Measurements from ENCODE around the gene GPHN.

GPHN gene

DNA sequence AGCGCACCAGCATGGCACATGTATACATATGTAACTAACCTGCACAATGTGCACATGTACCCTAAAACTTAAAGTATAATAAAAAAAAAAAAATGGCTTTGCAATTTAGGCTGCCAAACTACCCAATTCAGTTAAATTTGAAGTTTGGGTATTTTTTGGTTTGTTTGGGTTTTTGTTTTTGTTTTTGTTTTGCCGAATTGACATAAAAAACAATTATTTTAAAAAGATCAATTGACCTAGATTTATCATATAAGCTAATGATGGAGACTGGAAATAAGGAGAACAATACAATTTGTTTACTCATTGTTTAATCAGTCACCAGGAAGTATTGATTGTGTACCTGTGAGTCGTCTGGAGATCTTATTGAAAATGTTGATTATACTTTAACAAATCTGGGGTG lies 619.2 kb downstream of the GPHN start:
- DNase-seq (ENCODE audit: insufficient read length, low spot score) (no peak), FAIRE-seq (no peak)
- TF ChIP-seq POLR2A (IDR thresholded peaks at IDR 0.05; ENCODE audit: low read depth, low read length) (no peak), POU2F2 (IDR thresholded peaks at IDR 0.05; ENCODE audit: low read depth, low read length) (no peak), TAF1 (IDR thresholded peaks at IDR 0.05; ENCODE audit: low read depth, low read length) (no peak), PAX5 (IDR thresholded peaks at IDR 0.05; ENCODE audit: insufficient read depth, low read length, severe bottlenecking) (no peak), SPI1 (IDR thresholded peaks at IDR 0.05; ENCODE audit: low read depth, low read length) (no peak), POLR2AphosphoS5 (IDR thresholded peaks at IDR 0.05; ENCODE audit: low read depth, low read length) (no peak)

GRCh38 chr14:67129768-67130167 lies 621.8 kb downstream of the GPHN start:
- FAIRE-seq (no peak), DNase-seq (ENCODE audit: insufficient read length, low spot score) (no peak)
- no peak for TF ChIP-seq POU2F2 (IDR thresholded peaks at IDR 0.05; ENCODE audit: low read depth, low read length)
- TF ChIP-seq POLR2A (IDR thresholded peaks at IDR 0.05; ENCODE audit: low read depth, low read length), result no peak
- TF ChIP-seq TAF1 (IDR thresholded peaks at IDR 0.05; ENCODE audit: low read depth, low read length), result no peak
- no peak for TF ChIP-seq SPI1 (IDR thresholded peaks at IDR 0.05; ENCODE audit: low read depth, low read length)
- TF ChIP-seq PAX5 (IDR thresholded peaks at IDR 0.05; ENCODE audit: insufficient read depth, low read length, severe bottlenecking), result no peak
- no peak for TF ChIP-seq POLR2AphosphoS5 (IDR thresholded peaks at IDR 0.05; ENCODE audit: low read depth, low read length)

- FAIRE-seq (no peak), DNase-seq (ENCODE audit: insufficient read length, low spot score) (no peak)
- TF ChIP-seq TAF1 (IDR thresholded peaks at IDR 0.05; ENCODE audit: low read depth, low read length) (no peak), POU2F2 (IDR thresholded peaks at IDR 0.05; ENCODE audit: low read depth, low read length) (no peak), POLR2A (IDR thresholded peaks at IDR 0.05; ENCODE audit: low read depth, low read length) (no peak), PAX5 (IDR thresholded peaks at IDR 0.05; ENCODE audit: insufficient read depth, low read length, severe bottlenecking) (no peak), POLR2AphosphoS5 (IDR thresholded peaks at IDR 0.05; ENCODE audit: low read depth, low read length) (no peak), SPI1 (IDR thresholded peaks at IDR 0.05; ENCODE audit: low read depth, low read length) (no peak)
These were observed 623.7 kb downstream of the GPHN start for GRCh38 chr14:67131691-67132090.

GRCh38 chr14:67133144-67133543 lies 625.2 kb downstream of the GPHN start:
- no peak for DNase-seq (ENCODE audit: insufficient read length, low spot score)
- no peak for FAIRE-seq
- TF ChIP-seq TAF1 (IDR thresholded peaks at IDR 0.05; ENCODE audit: low read depth, low read length), result no peak
- TF ChIP-seq PAX5 (IDR thresholded peaks at IDR 0.05; ENCODE audit: insufficient read depth, low read length, severe bottlenecking), result no peak
- TF ChIP-seq POLR2AphosphoS5 (IDR thresholded peaks at IDR 0.05; ENCODE audit: low read depth, low read length), result no peak
- no peak for TF ChIP-seq POLR2A (IDR thresholded peaks at IDR 0.05; ENCODE audit: low read depth, low read length)
- TF ChIP-seq POU2F2 (IDR thresholded peaks at IDR 0.05; ENCODE audit: low read depth, low read length), result no peak
- no peak for TF ChIP-seq SPI1 (IDR thresholded peaks at IDR 0.05; ENCODE audit: low read depth, low read length)

DNA sequence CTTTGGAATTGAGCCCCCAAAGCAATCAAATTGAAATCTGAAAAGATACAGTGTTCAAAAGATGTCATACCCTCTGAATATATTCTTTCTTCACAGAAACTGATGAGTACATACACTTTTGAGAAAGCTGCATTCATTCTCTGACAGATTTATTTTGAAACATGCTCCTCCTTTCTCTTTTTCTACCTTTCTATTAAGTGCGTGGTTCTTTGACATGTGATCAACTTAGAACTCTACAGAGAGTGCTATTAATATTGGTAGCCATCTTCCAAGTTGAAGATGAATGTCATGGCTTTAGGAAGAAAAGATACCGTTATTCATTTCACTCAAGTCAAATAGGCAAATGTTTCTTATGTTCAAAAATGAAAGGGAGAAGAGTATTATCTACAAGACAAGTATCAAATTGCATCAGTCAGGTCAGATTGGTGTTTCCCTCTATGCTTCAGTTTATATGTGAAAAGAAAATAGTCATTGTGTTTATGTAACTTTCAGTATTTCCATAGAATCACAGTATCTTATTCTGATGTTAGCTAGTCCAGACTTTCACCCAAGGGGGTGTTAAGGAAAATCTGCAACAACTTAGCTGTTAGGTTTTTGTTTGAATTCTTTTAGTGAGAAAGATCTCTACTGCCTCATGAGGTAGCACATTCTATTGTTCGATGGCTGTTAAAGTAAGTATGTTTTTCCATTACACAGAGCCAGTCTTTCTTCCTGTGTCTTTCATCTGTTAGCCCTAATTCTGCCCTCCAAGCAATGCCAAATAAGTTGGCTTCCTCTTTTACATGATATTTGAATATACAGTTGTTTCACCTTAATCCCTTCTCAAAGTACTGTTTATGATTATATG lies 625.9 kb downstream of the GPHN start:
- TF ChIP-seq POU2F2 (IDR thresholded peaks at IDR 0.05; ENCODE audit: low read depth, low read length) (no peak), POLR2A (IDR thresholded peaks at IDR 0.05; ENCODE audit: low read depth, low read length) (no peak), PAX5 (IDR thresholded peaks at IDR 0.05; ENCODE audit: insufficient read depth, low read length, severe bottlenecking) (no peak), SPI1 (IDR thresholded peaks at IDR 0.05; ENCODE audit: low read depth, low read length) (no peak), TAF1 (IDR thresholded peaks at IDR 0.05; ENCODE audit: low read depth, low read length) (no peak), POLR2AphosphoS5 (IDR thresholded peaks at IDR 0.05; ENCODE audit: low read depth, low read length) (no peak)
- DNase-seq (ENCODE audit: insufficient read length, low spot score), result no peak
- FAIRE-seq, result no peak

GRCh38 chr14:67137744-67138371 lies 629.9 kb downstream of the GPHN start:
- DNase-seq (ENCODE audit: insufficient read length, low spot score) (no peak), FAIRE-seq (no peak)
- TF ChIP-seq SPI1 (IDR thresholded peaks at IDR 0.05; ENCODE audit: low read depth, low read length), result no peak

DNA sequence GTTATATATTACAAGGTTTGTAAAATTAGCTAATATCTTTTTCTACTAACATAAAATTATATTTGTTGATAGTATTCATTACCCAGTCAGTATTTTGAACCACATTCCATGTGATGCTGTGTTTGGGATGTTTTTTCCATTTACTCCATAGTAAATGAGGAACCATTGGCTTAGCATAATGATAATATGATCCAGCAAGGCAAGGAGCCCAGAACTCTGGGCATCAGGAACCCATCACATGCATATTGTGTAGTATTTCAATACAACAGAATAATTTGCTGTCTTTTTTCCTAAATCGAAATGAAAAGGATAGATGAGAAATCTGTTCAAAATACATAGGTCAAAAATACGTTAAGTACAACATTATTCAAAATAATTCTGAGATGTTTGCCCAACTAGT lies 632.6 kb downstream of the GPHN start:
- no peak for TF ChIP-seq TAF1 (IDR thresholded peaks at IDR 0.05; ENCODE audit: low read depth, low read length)
- TF ChIP-seq PAX5 (IDR thresholded peaks at IDR 0.05; ENCODE audit: insufficient read depth, low read length, severe bottlenecking), result no peak
- TF ChIP-seq POLR2A (IDR thresholded peaks at IDR 0.05; ENCODE audit: low read depth, low read length), result no peak
- TF ChIP-seq POU2F2 (IDR thresholded peaks at IDR 0.05; ENCODE audit: low read depth, low read length), result no peak
- TF ChIP-seq SPI1 (IDR thresholded peaks at IDR 0.05; ENCODE audit: low read depth, low read length), result no peak
- no peak for TF ChIP-seq POLR2AphosphoS5 (IDR thresholded peaks at IDR 0.05; ENCODE audit: low read depth, low read length)
- DNase-seq (ENCODE audit: insufficient read length, low spot score) (no peak), FAIRE-seq (no peak)

- no peak for TF ChIP-seq POLR2AphosphoS5 (IDR thresholded peaks at IDR 0.05; ENCODE audit: low read depth, low read length)
- no peak for TF ChIP-seq POLR2A (IDR thresholded peaks at IDR 0.05; ENCODE audit: low read depth, low read length)
- TF ChIP-seq PAX5 (IDR thresholded peaks at IDR 0.05; ENCODE audit: insufficient read depth, low read length, severe bottlenecking), result no peak
- no peak for TF ChIP-seq TAF1 (IDR thresholded peaks at IDR 0.05; ENCODE audit: low read depth, low read length)
- no peak for TF ChIP-seq SPI1 (IDR thresholded peaks at IDR 0.05; ENCODE audit: low read depth, low read length)
- TF ChIP-seq POU2F2 (IDR thresholded peaks at IDR 0.05; ENCODE audit: low read depth, low read length), result no peak
- no peak for DNase-seq (ENCODE audit: insufficient read length, low spot score)
- FAIRE-seq, result no peak
These were observed 633.4 kb downstream of the GPHN start for GRCh38 chr14:67141146-67141900.

DNA sequence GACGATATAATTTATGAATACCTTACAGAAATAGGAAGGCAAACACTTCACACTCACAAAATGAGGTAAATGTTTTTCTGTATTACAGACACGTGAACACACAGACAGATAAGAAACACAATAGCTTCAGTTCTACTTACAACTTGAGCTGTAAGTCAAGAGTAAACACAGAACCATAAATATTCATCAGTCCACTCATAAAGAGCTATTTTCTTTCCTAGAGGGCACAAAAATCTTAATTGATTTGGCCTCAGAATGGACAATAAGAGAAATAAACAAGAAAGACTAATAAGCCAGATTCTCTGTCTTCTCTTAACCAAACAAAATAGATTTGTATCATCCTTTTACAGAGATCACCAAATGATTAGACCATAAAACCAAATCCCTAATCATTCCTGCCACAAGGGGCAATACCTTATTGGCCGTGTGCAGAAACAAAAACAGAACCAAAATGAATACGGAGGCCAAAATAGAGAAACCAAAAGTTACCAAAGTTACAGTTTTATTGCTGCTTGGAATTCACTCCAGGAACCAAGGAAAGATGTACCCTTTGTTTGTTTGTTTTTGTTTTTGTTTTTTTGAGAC lies 643.2 kb downstream of the GPHN start:
- TF ChIP-seq POU2F2 (IDR thresholded peaks at IDR 0.05; ENCODE audit: low read depth, low read length), result no peak
- TF ChIP-seq POLR2A (IDR thresholded peaks at IDR 0.05; ENCODE audit: low read depth, low read length), result no peak
- no peak for TF ChIP-seq SPI1 (IDR thresholded peaks at IDR 0.05; ENCODE audit: low read depth, low read length)
- TF ChIP-seq POLR2AphosphoS5 (IDR thresholded peaks at IDR 0.05; ENCODE audit: low read depth, low read length), result no peak
- no peak for TF ChIP-seq PAX5 (IDR thresholded peaks at IDR 0.05; ENCODE audit: insufficient read depth, low read length, severe bottlenecking)
- no peak for TF ChIP-seq TAF1 (IDR thresholded peaks at IDR 0.05; ENCODE audit: low read depth, low read length)
- FAIRE-seq (peak; percentile 20), DNase-seq (ENCODE audit: insufficient read length, low spot score) (no peak)
